ENCODE measurements around the gene PLEKHG3.
A peak's percentile ranks its signal among the peaks of the same experiment; 100 is the strongest.

The PLEKHG3 gene

GRCh38 chr14:64743061-64743460, 38.8 kb downstream of the PLEKHG3 start:
- DNase-seq (ENCODE audit: low spot score), result no peak
- no peak for FAIRE-seq

DNA sequence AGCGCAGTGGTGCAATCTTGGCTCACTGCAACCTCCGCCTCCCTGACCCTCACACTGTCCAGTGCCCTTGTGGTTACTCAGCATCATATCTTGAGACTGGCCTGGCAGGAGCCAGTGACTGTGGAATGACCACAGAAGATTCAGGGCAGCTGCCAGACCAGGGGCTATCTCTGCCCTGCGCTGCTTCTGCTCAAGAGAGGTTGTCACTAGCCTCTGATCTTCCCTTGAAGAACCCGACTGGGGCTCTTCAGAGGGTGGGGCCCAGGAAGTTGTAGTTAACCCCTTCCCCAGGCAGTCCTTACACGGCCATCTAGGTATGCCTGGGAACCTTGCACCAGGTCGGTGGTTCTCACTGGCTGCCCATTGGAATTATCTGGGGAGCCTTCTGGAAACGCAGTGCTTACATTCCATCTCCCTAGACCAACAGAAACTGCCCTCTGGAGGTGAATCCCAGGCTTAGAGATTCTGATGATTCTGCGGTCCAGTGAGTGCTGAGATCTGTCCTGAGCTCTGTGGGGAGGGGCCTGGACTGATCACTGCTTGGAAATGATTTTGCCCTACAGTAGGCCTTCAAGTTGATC, 41.4 kb downstream of the PLEKHG3 start:
- DNase-seq (ENCODE audit: low spot score) (no peak), FAIRE-seq (peak; percentile 35)

GRCh38 chr14:64746298-64747250, 42.4 kb downstream of the PLEKHG3 start:
- FAIRE-seq, result peak; percentile 80
- DNase-seq (ENCODE audit: low spot score), result no peak

- DNase-seq (ENCODE audit: low spot score), result no peak
- FAIRE-seq, result peak; percentile 59
These were observed 43.1 kb downstream of the PLEKHG3 start for GRCh38 chr14:64747327-64747726.

GRCh38 chr14:64748521-64748920, 44.3 kb downstream of the PLEKHG3 start:
- DNase-seq (ENCODE audit: low spot score) (no peak), FAIRE-seq (peak; percentile 65)

DNA sequence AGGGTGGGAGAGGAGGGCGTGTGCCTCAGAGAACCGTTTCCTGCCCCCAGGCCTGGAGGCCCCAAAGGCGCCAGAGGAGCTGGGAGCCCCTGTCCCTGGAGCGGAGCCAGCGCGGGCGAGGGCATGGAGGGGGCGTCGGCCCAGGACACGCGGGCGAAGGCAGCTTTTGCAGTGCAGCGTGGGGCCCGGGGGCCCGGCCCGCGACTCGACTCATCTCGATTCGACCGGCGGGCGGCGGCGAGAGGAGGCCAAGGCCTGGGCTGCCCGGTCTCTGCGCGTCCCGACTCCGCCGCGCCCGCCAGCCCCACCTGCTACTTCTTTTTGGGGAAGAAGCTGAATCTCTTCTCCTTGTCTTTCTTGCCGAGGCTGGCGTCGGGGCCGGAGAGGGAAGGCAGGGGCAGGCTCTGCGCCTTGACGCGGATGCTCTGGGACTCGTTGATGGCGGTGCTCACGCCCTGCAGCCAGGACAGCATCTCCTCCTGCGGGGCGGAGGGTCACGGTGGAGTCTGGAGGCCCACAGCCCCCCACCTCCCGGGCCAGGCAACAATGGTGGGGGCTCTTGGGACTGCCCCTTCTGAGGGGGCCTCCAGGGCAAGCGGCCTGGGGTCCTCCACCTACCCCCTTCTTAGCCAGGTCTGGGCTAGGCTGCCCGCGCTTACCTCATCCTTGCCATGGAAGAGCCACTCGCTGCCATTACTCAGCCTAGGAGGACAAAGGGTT, 44.9 kb downstream of the PLEKHG3 start:
- FAIRE-seq (peak; percentile 82), DNase-seq (ENCODE audit: low spot score) (no peak)

DNA sequence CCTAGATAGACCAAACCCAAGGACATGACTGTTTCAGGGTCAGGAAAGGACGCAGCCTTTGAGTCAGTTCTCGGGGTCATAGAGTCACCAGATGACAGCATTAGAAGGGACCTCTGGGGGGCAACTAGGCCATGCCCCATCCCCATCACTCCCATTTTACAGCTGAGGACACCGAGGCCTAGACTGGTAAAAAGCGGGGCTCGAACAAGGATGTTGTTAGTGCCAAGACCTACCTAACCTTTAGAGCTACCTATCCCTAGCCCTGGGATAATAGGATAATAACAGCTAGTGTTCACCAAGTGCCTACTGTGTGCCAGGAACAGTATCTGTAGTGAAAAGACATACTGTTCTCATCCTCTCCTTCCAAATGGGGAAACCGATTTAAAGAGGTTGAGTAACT, 48.7 kb downstream of the PLEKHG3 start:
- FAIRE-seq, result peak; percentile 85
- no peak for DNase-seq (ENCODE audit: low spot score)

GRCh38 chr14:64753374-64753773, 49.1 kb downstream of the PLEKHG3 start:
- FAIRE-seq, result no peak
- no peak for DNase-seq (ENCODE audit: low spot score)

GRCh38 chr14:64753999-64754398, 49.8 kb downstream of the PLEKHG3 start:
- DNase-seq (ENCODE audit: low spot score) (no peak), FAIRE-seq (no peak)

DNA sequence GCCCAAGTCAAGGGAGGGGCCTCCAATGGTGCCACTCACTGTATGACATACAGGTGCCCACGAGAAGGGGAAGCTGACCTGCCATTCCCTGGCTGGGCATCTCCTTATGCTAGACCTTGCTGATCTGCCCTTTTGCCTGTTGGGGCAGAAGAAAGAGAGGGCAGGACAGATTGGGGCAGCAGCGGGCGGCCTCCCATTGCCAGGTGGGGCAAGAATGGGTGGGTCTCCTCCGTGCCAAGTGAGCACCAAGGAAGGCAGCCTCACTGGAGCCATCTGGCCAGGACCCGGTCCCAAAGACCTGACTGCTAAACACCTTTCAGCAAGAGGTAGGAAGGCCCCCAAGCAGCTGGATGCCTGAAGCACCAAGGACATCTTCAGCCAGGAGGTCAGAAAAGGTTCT, 50.5 kb downstream of the PLEKHG3 start:
- DNase-seq (ENCODE audit: low spot score) (no peak), FAIRE-seq (peak; percentile 84)

DNA sequence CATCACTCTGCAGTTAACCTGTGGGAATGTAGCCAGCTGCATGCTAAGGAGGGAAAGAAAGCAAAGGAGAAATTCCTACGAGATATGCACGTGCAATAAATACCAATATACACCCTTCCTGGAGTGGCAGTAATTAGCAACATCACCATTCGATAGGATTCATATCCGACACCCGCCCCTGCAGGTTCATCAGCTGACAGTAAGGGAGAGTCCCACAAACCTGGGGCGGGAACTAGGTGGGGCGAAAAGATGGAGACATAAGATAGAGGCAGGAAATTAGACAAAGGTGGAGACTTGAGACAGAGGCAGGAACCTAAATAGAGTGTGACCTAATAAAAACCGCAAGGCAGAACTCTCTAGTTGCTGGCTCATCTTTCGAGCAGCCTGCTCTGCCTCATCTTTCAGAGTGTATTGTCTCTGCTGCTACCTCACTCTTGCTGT, 51.6 kb downstream of the PLEKHG3 start:
- FAIRE-seq (peak; percentile 97), DNase-seq (ENCODE audit: low spot score) (peak; percentile 85)

DNA sequence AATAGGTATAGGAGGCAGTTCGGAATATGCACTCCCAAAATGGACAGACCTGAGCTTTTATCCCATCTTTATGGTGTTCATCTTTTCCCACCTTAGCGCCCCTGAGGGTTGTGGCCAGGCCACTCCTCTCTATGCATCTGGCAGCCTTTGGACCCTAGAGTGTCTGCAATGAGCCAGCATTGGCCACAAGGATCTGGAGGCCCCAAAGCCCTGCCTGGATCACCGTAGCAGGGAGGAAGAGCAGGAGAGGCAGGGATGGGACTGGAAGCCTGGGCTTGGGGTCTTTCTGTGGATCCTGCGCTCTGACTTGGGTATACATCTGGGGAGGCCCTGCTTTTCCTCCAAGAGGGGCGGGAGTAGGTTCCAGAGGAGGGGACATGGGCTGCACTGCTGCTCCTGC, 52.5 kb downstream of the PLEKHG3 start:
- DNase-seq (ENCODE audit: low spot score) (no peak), FAIRE-seq (peak; percentile 78)

- no peak for FAIRE-seq
- no peak for DNase-seq (ENCODE audit: low spot score)
These were observed 53.4 kb downstream of the PLEKHG3 start for GRCh38 chr14:64757601-64758000.

DNA sequence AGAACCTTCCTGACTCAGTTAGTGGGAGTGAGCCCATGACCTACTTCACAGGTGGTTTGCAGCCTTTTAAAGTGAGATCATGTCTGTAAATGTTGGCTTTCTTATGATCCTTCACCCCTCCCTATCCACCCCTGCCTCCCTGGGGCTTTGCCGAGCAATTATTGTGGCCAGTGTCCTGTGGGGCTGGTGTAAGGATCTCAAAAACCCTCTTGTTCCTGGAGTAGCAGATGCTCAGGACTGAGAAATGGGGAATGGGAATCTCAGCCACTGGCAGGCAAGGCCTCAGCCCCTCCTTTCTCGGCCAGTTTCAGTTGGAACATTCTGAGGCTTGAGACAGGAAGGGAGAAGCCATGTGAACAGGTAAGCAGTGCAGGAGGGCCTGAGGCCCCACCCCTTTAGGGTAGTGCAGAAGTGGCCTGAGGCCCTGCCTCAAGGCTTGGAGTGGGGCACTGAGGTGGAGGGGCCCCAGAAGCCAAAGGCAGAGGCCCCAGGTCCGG, 53.8 kb downstream of the PLEKHG3 start:
- DNase-seq (ENCODE audit: low spot score) (peak; percentile 88), FAIRE-seq (peak; percentile 98)

- FAIRE-seq, result no peak
- DNase-seq (ENCODE audit: low spot score), result peak; percentile 88
These were observed 54.7 kb downstream of the PLEKHG3 start for GRCh38 chr14:64758691-64759554.

GRCh38 chr14:64759555-64759938, 55.3 kb downstream of the PLEKHG3 start:
- DNase-seq (ENCODE audit: low spot score), result no peak
- FAIRE-seq, result no peak

DNA sequence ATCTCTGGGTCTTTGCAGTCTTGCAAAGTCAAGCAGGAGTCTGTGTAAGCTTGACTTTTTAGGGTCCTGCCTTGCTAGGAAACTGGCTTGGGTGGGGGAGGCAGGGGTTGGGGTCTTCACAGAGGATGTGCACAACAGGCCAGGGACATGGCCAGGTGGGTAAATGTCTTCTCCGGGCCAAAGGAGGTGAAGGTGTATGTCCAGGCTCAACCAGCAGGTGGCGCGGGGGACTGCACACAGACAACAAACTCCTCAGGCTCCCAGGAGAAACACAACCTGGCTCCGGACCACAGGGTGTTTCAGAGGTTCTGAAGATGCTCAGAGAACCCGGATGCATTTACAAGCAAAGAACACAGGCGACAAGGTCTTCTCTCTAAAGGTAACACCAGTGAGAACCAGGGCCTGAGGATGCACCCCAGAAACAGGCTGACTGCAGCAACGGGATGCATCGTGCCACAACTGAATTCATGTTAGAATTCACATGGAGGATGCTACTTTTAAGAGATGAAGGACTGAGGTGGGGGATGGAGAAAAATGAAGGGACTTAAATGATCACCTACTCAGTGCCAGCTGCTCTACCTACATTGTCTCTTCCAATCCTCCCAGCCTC, 56.0 kb downstream of the PLEKHG3 start:
- peak; percentile 99 for FAIRE-seq
- peak; percentile 86 for DNase-seq (ENCODE audit: low spot score)

DNA sequence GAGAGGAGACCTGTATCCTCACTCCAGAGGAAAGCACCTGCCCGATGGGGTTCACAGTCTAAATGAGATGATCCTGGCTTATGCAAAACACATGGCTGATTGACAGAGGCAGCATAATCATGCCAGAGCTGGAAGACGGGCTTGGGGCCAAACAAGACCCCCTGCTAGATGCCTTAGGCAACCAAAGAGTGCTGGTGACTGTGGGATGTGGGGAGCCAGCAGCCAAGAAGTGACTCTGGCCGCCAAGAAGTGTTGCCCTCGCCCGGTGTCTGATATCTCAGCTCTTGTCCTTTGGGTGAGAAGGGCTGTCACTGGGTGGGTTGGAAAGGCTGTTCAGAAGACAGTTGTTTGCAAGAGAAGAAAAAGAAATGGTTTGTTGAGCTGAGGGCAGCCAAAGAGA, 56.7 kb downstream of the PLEKHG3 start:
- DNase-seq (ENCODE audit: low spot score), result no peak
- FAIRE-seq, result no peak

- FAIRE-seq, result peak; percentile 99
These were observed 57.3 kb downstream of the PLEKHG3 start for GRCh38 chr14:64761441-64762043.

More at GRCh38 chr14:64761441-64762043, 57.3 kb downstream of the PLEKHG3 start:
- DNase-seq (ENCODE audit: low spot score), result peak; percentile 78

Data from urothelium cell line (cell line).